Neuronal stem cell (in vitro differentiated cells): ENCODE measurements around the gene PTPRU.

Source experiments
- DNase-seq: peaks from one replicate; pipeline ENCODE4 v3.0.0-alpha.2; 2013; ENCODE audit warnings: low spot score
- H2AFZ ChIP-seq: one replicate; pipeline ENCODE4 v1.6.1; 2013; ENCODE audit warnings: mild to moderate bottlenecking, low read length, inconsistent platforms
- H2AK5ac ChIP-seq: 2 replicates; pipeline ENCODE4 v1.6.1; 2013; ENCODE audit warnings: low read depth, mild to moderate bottlenecking, inconsistent platforms, low read length, moderate library complexity, mixed read lengths
- H2BK120ac ChIP-seq: 2 replicates; pipeline ENCODE4 v1.6.1; 2013; ENCODE audit warnings: low read depth, mild to moderate bottlenecking, inconsistent platforms, low read length, moderate library complexity, mixed read lengths
- H2BK12ac ChIP-seq: one replicate; pipeline ENCODE4 v1.6.1; 2013; ENCODE audit warnings: low read length, inconsistent platforms
- H2BK15ac ChIP-seq: 2 replicates; pipeline ENCODE4 v1.6.1; 2013; ENCODE audit warnings: mild to moderate bottlenecking, low read length, inconsistent platforms, mixed read lengths
- H2BK5ac ChIP-seq: one replicate; pipeline ENCODE4 v1.6.1; 2013; ENCODE audit warnings: inconsistent platforms, mild to moderate bottlenecking, low read length, moderate library complexity
- H3K14ac ChIP-seq: one replicate; pipeline ENCODE4 v1.6.1; 2013; ENCODE audit warnings: low read length, inconsistent platforms
- H3K18ac ChIP-seq: 2 replicates; pipeline ENCODE4 v1.6.1; 2013; ENCODE audit warnings: low read length, inconsistent platforms
- H3K23ac ChIP-seq: 2 replicates; pipeline ENCODE4 v1.6.1; 2013; ENCODE audit warnings: low read depth, mild to moderate bottlenecking, mixed read lengths, low read length, inconsistent platforms; ENCODE audit not compliant: poor library complexity
- H3K27ac ChIP-seq: replicated peaks from 3 replicates; pipeline ENCODE4 v1.5.1; 2013; ENCODE audit warnings: low read length, inconsistent platforms
- H3K27me3 ChIP-seq, 3 experiments: 2 replicates each; pipeline ENCODE4 v1.6.1; 2013; ENCODE audit warnings: low read length in 3 of 3, mild to moderate bottlenecking in 2 of 3, inconsistent platforms in 1 of 3, low read depth in 1 of 3, mixed read lengths in 1 of 3, moderate library complexity in 1 of 3; ENCODE audit not compliant: control insufficient read depth in 3 of 3, insufficient read depth in 3 of 3
- H3K36me3 ChIP-seq, 2 donors: replicated peaks in 1 of 2; 2 replicates each; pipeline ENCODE4 v1.6.1; 2013; ENCODE audit warnings: low read length in 2 of 2; ENCODE audit not compliant: control insufficient read depth in 2 of 2, insufficient read depth in 2 of 2
- H3K4ac ChIP-seq: 2 replicates; pipeline ENCODE4 v1.6.1; 2013; ENCODE audit warnings: inconsistent platforms, mild to moderate bottlenecking, low read length, moderate library complexity
- H3K4me1 ChIP-seq, 2 donors: 1 replicate in 1 of 2; 2 replicates in 1 of 2; pipeline ENCODE4 v1.6.1; 2013; ENCODE audit warnings: low read length in 2 of 2, low read depth in 1 of 2; ENCODE audit not compliant: control insufficient read depth in 2 of 2, insufficient read depth in 1 of 2
- H3K4me2 ChIP-seq: one replicate; pipeline ENCODE4 v1.6.1; 2013; ENCODE audit warnings: mild to moderate bottlenecking, low read length, inconsistent platforms; ENCODE audit not compliant: insufficient read depth, poor library complexity, severe bottlenecking
- H3K4me3 ChIP-seq, 2 donors: 2 replicates each; pipeline ENCODE4 v1.5.1; 2013; ENCODE audit warnings: low read length in 2 of 2, mild to moderate bottlenecking in 2 of 2, inconsistent platforms in 1 of 2, moderate library complexity in 1 of 2
- H3K79me1 ChIP-seq: one replicate; pipeline ENCODE4 v1.6.1; 2013; ENCODE audit warnings: low read depth, mild to moderate bottlenecking, inconsistent platforms, low read length, moderate library complexity
- H3K9ac ChIP-seq: one replicate; pipeline ENCODE4 v1.6.1; 2013; ENCODE audit warnings: mild to moderate bottlenecking, low read depth, low read length, inconsistent platforms; ENCODE audit not compliant: poor library complexity
- H3K9me3 ChIP-seq, 2 donors: replicated peaks in 1 of 2; 2 replicates each; pipeline versions ENCODE3 to v1.6.1; 2013; ENCODE audit warnings: low read length in 2 of 2, mild to moderate bottlenecking in 2 of 2, inconsistent platforms in 1 of 2, low read depth in 1 of 2, mixed read lengths in 1 of 2, moderate library complexity in 1 of 2; ENCODE audit not compliant: control insufficient read depth in 2 of 2, insufficient read depth in 1 of 2
- H4K8ac ChIP-seq: one replicate; pipeline ENCODE4 v1.6.1; 2013; ENCODE audit warnings: low read depth, mild to moderate bottlenecking, inconsistent platforms, low read length, moderate library complexity
- H4K91ac ChIP-seq: one replicate; pipeline ENCODE4 v1.6.1; 2013; ENCODE audit warnings: low read length, low read depth, mild to moderate bottlenecking, inconsistent platforms; ENCODE audit not compliant: poor library complexity
- WGBS, 2 donors: extraction: QIAGEN DNeasy Blood & Tissue Kit; methylation state at CpG; one replicate each; pipeline ENCODE4 v1.1.7; 2013; ENCODE audit warnings: missing lambda C conversion rate in 2 of 2, mixed read lengths in 1 of 2; ENCODE audit not compliant: insufficient read length in 2 of 2, insufficient replicate concordance in 1 of 2; ENCODE audit errors: extremely low coverage in 2 of 2; 5-methylcytosine and 5-hydroxymethylcytosine counted together

PTPRU gene

DNA sequence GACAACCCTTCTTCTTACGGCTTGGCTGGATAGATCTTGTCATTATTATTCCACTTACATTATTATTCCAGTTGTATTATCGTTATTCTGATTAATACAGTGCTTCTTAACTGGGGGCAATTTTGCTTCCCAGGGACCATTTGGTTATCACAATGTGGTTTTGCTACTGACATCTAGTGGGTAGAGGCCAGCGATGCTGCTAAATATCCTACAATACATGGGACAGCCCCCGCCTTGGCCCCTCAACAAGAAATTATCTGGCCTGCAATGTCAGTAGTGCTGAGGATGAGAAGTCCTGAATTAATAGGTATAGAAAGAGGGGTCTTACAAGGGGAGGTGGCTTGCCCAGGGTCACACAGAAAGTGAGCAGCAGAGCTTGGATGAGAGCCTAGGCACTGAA, 105.6 kb downstream of the PTPRU start:
- Histone ChIP-seq H4K8ac (no peak overlapping the region), H3K18ac (no peak overlapping the region), H3K9ac (no peak overlapping the region), H3K4me1 (peaks cover 0 to 2% of the 10 kb centered on the region in 2 donors), H2BK5ac (no peak overlapping the region), H4K91ac (no peak overlapping the region), H3K23ac (no peak overlapping the region), H3K14ac (no peak overlapping the region), H2BK12ac (no peak overlapping the region), H3K4me3 (no peak overlapping the region), H3K36me3 (no peaks in the 10 kb centered on the region), H3K4ac (no peak overlapping the region), H3K27ac (no peak overlapping the region), H3K27me3 (peaks cover 0 to 27% (median 2%) of the 10 kb centered on the region in 3 experiments), H3K4me2 (no peak overlapping the region), H2BK15ac (no peak overlapping the region), H3K9me3 (no peaks in the 10 kb centered on the region), H2BK120ac (no peak overlapping the region), H3K79me1 (no peaks in the 10 kb centered on the region), H2AK5ac (no peak overlapping the region), H2AFZ (no peak overlapping the region)
- DNase-seq = no peak
- WGBS, 2 donors = no CpG with 5 or more reads among the region's 4 CpGs

DNA sequence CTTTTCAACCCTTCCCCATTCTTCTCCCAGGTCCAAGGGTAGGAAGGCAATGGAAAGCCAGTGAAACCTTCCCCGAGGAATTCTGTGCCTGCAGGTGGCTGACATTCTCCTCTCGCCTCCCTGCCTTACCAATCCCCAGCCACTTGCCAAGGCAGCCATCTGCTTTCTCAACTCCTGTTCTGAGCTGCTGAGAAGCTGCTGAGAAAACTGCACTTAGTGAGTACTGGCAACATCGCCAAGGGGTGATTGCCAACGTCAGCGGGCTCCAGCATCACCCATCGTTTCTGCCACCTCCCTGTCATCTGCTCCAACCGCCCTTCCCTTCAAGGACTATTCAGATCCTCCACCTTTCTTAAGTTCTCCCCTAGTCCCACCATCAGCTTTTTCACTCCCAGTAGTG, 106.0 kb downstream of the PTPRU start:
- H2AK5ac ChIP-seq = no peak overlapping the region
- no peak overlapping the region for H3K4me2 ChIP-seq
- no peak overlapping the region for H3K4me3 ChIP-seq
- no peak overlapping the region for H2BK15ac ChIP-seq
- H3K18ac ChIP-seq = no peak overlapping the region
- H3K36me3 ChIP-seq = no peaks in the 10 kb centered on the region
- no peak overlapping the region for H3K4ac ChIP-seq
- H3K14ac ChIP-seq = no peak overlapping the region
- no peak overlapping the region for H4K8ac ChIP-seq
- no peak overlapping the region for H2BK12ac ChIP-seq
- H2AFZ ChIP-seq = no peak overlapping the region
- H3K9ac ChIP-seq = no peak overlapping the region
- no CpG with 5 or more reads among the region's 7 CpGs for WGBS, 2 donors
- H3K4me1 ChIP-seq = peaks cover 0 to 2% of the 10 kb centered on the region in 2 donors
- no peaks in the 10 kb centered on the region for H3K9me3 ChIP-seq
- peaks cover 0 to 26% (median 2%) of the 10 kb centered on the region in 3 experiments for H3K27me3 ChIP-seq
- no peak overlapping the region for H2BK5ac ChIP-seq
- no peak overlapping the region for H4K91ac ChIP-seq
- H3K27ac ChIP-seq = no peak overlapping the region
- no peaks in the 10 kb centered on the region for H3K79me1 ChIP-seq
- no peak for DNase-seq
- no peak overlapping the region for H2BK120ac ChIP-seq
- no peak overlapping the region for H3K23ac ChIP-seq

DNA sequence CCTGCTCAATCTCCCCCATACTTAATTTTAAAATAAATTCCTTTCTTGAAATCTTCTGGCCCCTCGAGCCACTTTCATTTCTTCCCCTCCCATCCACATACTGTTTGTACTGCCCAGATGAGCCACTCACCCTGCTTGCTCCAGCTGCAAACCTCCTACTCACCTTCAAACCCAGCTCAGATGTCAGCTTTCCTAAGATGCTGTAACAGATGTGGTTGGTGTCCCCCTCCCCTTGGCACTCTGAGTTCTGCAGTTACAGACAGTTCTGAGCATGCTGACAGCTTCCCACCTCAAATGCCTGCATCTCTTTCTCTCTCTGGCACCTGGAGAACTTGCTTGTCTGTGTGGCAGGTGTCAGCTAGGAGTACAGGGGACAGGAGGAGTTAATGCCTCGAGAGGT, 106.7 kb downstream of the PTPRU start:
- no CpG with 5 or more reads among the region's 2 CpGs for WGBS, 2 donors
- Histone ChIP-seq H2AFZ (no peak overlapping the region), H3K4me2 (no peak overlapping the region), H3K27me3 (peaks cover 0 to 21% (median 2%) of the 10 kb centered on the region in 3 experiments), H2BK120ac (no peak overlapping the region), H4K8ac (no peak overlapping the region), H3K23ac (no peak overlapping the region), H3K18ac (no peak overlapping the region), H4K91ac (no peak overlapping the region), H3K4me3 (no peak overlapping the region), H3K4ac (no peak overlapping the region), H2BK15ac (no peak overlapping the region), H3K27ac (no peak overlapping the region), H3K9ac (no peak overlapping the region), H3K79me1 (no peaks in the 10 kb centered on the region), H3K9me3 (no peaks in the 10 kb centered on the region), H2BK5ac (no peak overlapping the region), H3K36me3 (no peaks in the 10 kb centered on the region), H3K4me1 (peaks cover 0 to 2% of the 10 kb centered on the region in 2 donors), H2BK12ac (no peak overlapping the region), H2AK5ac (peak overlapping the region; percentile 32), H3K14ac (peak overlapping the region; percentile 50)
- DNase-seq = no peak

DNA sequence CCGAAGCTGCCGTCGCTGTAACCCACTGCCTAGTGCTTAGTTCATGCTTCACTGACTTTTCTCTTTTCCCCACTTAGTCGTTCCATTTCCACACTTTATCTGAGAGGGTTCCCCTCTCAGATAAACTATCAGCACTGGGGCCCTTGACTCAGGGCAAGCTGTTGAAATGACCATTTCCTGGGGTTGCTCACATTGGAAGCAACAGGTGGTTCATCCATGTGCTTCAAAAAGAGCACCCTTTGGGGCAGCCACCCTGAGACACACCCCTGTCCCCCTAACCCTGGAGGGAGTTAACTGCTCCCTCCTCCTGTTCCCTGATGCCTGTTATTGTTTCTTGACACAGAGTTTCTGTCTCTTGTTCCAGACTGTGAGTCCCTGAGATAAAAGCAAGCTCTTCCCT, 107.2 kb downstream of the PTPRU start:
- peak overlapping the region; percentile 50 for H3K14ac ChIP-seq
- H3K4me3 ChIP-seq = no peak overlapping the region
- H3K23ac ChIP-seq = no peak overlapping the region
- H3K79me1 ChIP-seq = no peaks in the 10 kb centered on the region
- peak overlapping the region; percentile 32 for H2AK5ac ChIP-seq
- no peak overlapping the region for H2BK5ac ChIP-seq
- no CpG with 5 or more reads among the region's 4 CpGs for WGBS, 2 donors
- no peak overlapping the region for H3K18ac ChIP-seq
- no peak overlapping the region for H3K9ac ChIP-seq
- no peak overlapping the region for H3K4ac ChIP-seq
- H2BK12ac ChIP-seq = no peak overlapping the region
- H2AFZ ChIP-seq = no peak overlapping the region
- H3K4me1 ChIP-seq = peaks cover 0 to 2% of the 10 kb centered on the region in 2 donors
- H3K27ac ChIP-seq = no peak overlapping the region
- no peak overlapping the region for H3K4me2 ChIP-seq
- H2BK120ac ChIP-seq = no peak overlapping the region
- no peaks in the 10 kb centered on the region for H3K36me3 ChIP-seq
- no peak overlapping the region for H4K8ac ChIP-seq
- H3K27me3 ChIP-seq = peaks cover 0 to 21% (median 2%) of the 10 kb centered on the region in 3 experiments
- H4K91ac ChIP-seq = no peak overlapping the region
- no peaks in the 10 kb centered on the region for H3K9me3 ChIP-seq
- no peak overlapping the region for H2BK15ac ChIP-seq
- no peak for DNase-seq
